HG03045 (cell line): ENCODE data around the gene SLC24A3.

Experiments used
- ATAC-seq: cut with Tn5 transposase; IDR thresholded peaks from one replicate; pipeline ENCODE4 v1.9.1; 2021; ENCODE audit warnings: mild to moderate bottlenecking, moderate library complexity; ENCODE audit not compliant: unreplicated experiment

Gene SLC24A3

GRCh38 chr20:19568128-19568527 lies 355.7 kb downstream of the SLC24A3 start:
- no peak for ATAC-seq

GRCh38 chr20:19571996-19572395 lies 359.6 kb downstream of the SLC24A3 start:
- no peak for ATAC-seq

- ATAC-seq: no peak
Observed at GRCh38 chr20:19577692-19578091, 365.2 kb downstream of the SLC24A3 start.

GRCh38 chr20:19582782-19583181 lies 370.3 kb downstream of the SLC24A3 start:
- no peak for ATAC-seq

GRCh38 chr20:19583532-19584175 lies 371.2 kb downstream of the SLC24A3 start:
- ATAC-seq: no peak

GRCh38 chr20:19588241-19588640 lies 375.8 kb downstream of the SLC24A3 start:
- no peak for ATAC-seq

GRCh38 chr20:19588732-19589131 lies 376.3 kb downstream of the SLC24A3 start:
- no peak for ATAC-seq

GRCh38 chr20:19589787-19590362 lies 377.4 kb downstream of the SLC24A3 start:
- no peak for ATAC-seq

- ATAC-seq: no peak
Observed at GRCh38 chr20:19590382-19590781, 377.9 kb downstream of the SLC24A3 start.

GRCh38 chr20:19593762-19594161 lies 381.3 kb downstream of the SLC24A3 start:
- ATAC-seq: no peak

GRCh38 chr20:19594896-19595295 lies 382.5 kb downstream of the SLC24A3 start:
- ATAC-seq: no peak

- ATAC-seq: no peak
Observed at GRCh38 chr20:19598117-19598850, 385.8 kb downstream of the SLC24A3 start.

- ATAC-seq: no peak
Observed at GRCh38 chr20:19599200-19599599, 386.8 kb downstream of the SLC24A3 start.

GRCh38 chr20:19600042-19600441 lies 387.6 kb downstream of the SLC24A3 start:
- no peak for ATAC-seq

GRCh38 chr20:19601126-19601810 lies 388.8 kb downstream of the SLC24A3 start:
- ATAC-seq: no peak

- no peak for ATAC-seq
Observed at GRCh38 chr20:19602675-19603375, 390.4 kb downstream of the SLC24A3 start.

GRCh38 chr20:19603376-19603750 lies 390.9 kb downstream of the SLC24A3 start:
- no peak for ATAC-seq

- ATAC-seq: no peak
Observed at GRCh38 chr20:19605786-19606485, 393.5 kb downstream of the SLC24A3 start.

GRCh38 chr20:19609642-19610223 lies 397.3 kb downstream of the SLC24A3 start:
- no peak for ATAC-seq

- ATAC-seq: no peak
Observed at GRCh38 chr20:19615629-19616028, 403.2 kb downstream of the SLC24A3 start.
